Measurements from ENCODE around the gene GNB1.

DNA sequence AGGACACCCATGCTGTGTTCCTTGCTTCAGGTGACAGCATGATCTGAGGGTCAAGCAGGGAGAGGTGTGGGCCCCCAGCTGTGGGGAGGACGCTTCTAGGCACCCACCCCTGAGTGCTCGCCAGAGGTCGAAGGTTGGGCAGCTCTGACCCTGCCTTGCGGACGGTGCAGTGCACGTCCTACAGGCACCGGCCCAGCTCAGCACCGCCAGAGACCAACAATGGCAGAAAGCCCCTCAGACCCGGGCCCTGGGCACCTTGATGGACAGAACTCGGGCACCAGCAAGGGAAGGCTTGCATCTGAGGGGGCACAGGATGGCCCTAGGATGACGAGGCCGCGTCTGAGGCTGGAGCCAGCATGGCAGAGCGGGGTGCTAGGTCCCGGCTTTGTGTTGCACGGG lies 137.3 kb downstream of the GNB1 start:
- TF ChIP-seq POLR2AphosphoS5 (IDR thresholded peaks at IDR 0.05; ENCODE audit: borderline replicate concordance, low read depth, low read length) (no peak), EZH2 (IDR thresholded peaks at IDR 0.05) (no peak), FOXP2 (optimal IDR thresholded peaks at IDR 0.05; ENCODE audit: control extremely low read depth, extremely low read length, insufficient read depth) (no peak)
